Liver (tissue), 9 donors: ENCODE measurements around the gene SHH. TPM values are rescaled to one million over a fixed set of nuclear protein-coding genes. Genes with fewer than 3 reads are reported as not detected.
A peak's percentile ranks its signal among the peaks of the same experiment; 100 is the strongest.

Experiments used
- DNase-seq: peaks from one replicate; pipeline ENCODE4 v3.0.0-alpha.2; 2017; ENCODE audit warnings: low spot score
- H3K27ac ChIP-seq, 2 donors: one replicate each; pipeline ENCODE4 v1.7.0; 2013; ENCODE audit warnings: inconsistent platforms in 2 of 2, low read length in 2 of 2, control low read depth in 1 of 2, low read depth in 1 of 2, mild to moderate bottlenecking in 1 of 2
- H3K27me3 ChIP-seq, 4 donors: one replicate each; pipeline versions ENCODE4 v1.6.1 to v1.7.0; 2013; ENCODE audit warnings: low read length in 3 of 4, inconsistent platforms in 1 of 4, mild to moderate bottlenecking in 1 of 4, moderate library complexity in 1 of 4; ENCODE audit not compliant: control insufficient read depth in 4 of 4, insufficient read depth in 4 of 4
- H3K36me3 ChIP-seq, 4 donors: one replicate each; pipeline versions ENCODE4 v1.6.1 to v1.7.0; 2013; ENCODE audit warnings: low read length in 3 of 4, mild to moderate bottlenecking in 3 of 4, low read depth in 1 of 4, moderate library complexity in 1 of 4; ENCODE audit not compliant: control insufficient read depth in 4 of 4, insufficient read depth in 3 of 4
- H3K4me1 ChIP-seq, 4 donors: one replicate each; pipeline versions ENCODE4 v1.6.1 to v1.7.0; 2013; ENCODE audit warnings: low read length in 3 of 4, mild to moderate bottlenecking in 3 of 4, moderate library complexity in 1 of 4; ENCODE audit not compliant: control insufficient read depth in 4 of 4, insufficient read depth in 4 of 4
- H3K4me3 ChIP-seq, 3 donors: one replicate each; pipeline versions ENCODE4 v1.6.1 to v1.7.0; 2013; ENCODE audit warnings: low read length in 3 of 3, control low read depth in 1 of 3, low read depth in 1 of 3, mild to moderate bottlenecking in 1 of 3
- H3K9ac ChIP-seq, 2 donors: one replicate each; pipeline ENCODE4 v1.7.0; 2013; ENCODE audit warnings: low read length in 2 of 2, mild to moderate bottlenecking in 2 of 2, moderate library complexity in 2 of 2, control low read depth in 1 of 2, low read depth in 1 of 2
- H3K9me3 ChIP-seq, 4 donors: one replicate each; pipeline versions ENCODE4 v1.6.1 to v1.7.0; 2013; ENCODE audit warnings: low read length in 3 of 4; ENCODE audit not compliant: control insufficient read depth in 4 of 4
- ATF3 ChIP-seq: IDR thresholded peaks from 2 replicates; pipeline ENCODE4 v1.6.1; 2016; ENCODE audit warnings: antibody characterized with exemption
- CTCF ChIP-seq: fragments of 150-350 bp; IDR thresholded peaks from 2 replicates; pipeline ENCODE4 v1.5.1; 2017; ENCODE audit warnings: improper control_type of control experiment, low read depth, low read length; ENCODE audit not compliant: missing input control
- EGR1 ChIP-seq, 2 donors: IDR thresholded peaks; 2 replicates each; pipeline ENCODE4 v1.6.1; 2016 to 2018; ENCODE audit warnings: antibody characterized with exemption in 2 of 2, low read depth in 2 of 2
- FOXA1 ChIP-seq: IDR thresholded peaks from 2 replicates; pipeline ENCODE4 v1.6.1; 2016; ENCODE audit warnings: antibody characterized with exemption
- FOXA2 ChIP-seq: IDR thresholded peaks from 2 replicates; pipeline ENCODE4 v1.6.1; 2016; ENCODE audit warnings: antibody characterized with exemption
- GABPA ChIP-seq, 2 donors: IDR thresholded peaks in 1 of 2; conservative IDR thresholded peaks in 1 of 2; 2 replicates each; pipeline ENCODE4 v1.6.1; 2016; ENCODE audit warnings: antibody characterized with exemption in 2 of 2, mild to moderate bottlenecking in 1 of 2, moderate library complexity in 1 of 2
- HNF4A ChIP-seq, 2 donors: conservative IDR thresholded peaks; 2 replicates each; pipeline ENCODE4 v1.6.1; 2016; ENCODE audit warnings: antibody characterized with exemption in 2 of 2, mild to moderate bottlenecking in 2 of 2
- HNF4G ChIP-seq: IDR thresholded peaks from 2 replicates; pipeline ENCODE4 v1.6.1; 2016; ENCODE audit warnings: antibody characterized with exemption
- JUND ChIP-seq, 2 donors: IDR thresholded peaks; 2 replicates each; pipeline ENCODE4 v1.6.1; 2016; ENCODE audit warnings: antibody characterized with exemption in 2 of 2
- MAX ChIP-seq: IDR thresholded peaks from 2 replicates; pipeline ENCODE4 v1.6.1; 2016; ENCODE audit warnings: antibody characterized with exemption
- NR2F2 ChIP-seq: IDR thresholded peaks from 2 replicates; pipeline ENCODE4 v1.6.1; 2016; ENCODE audit warnings: antibody characterized with exemption
- RAD21 ChIP-seq, 2 donors: IDR thresholded peaks; 2 replicates each; pipeline ENCODE4 v1.6.1; 2016; ENCODE audit warnings: antibody characterized with exemption in 2 of 2, mild to moderate bottlenecking in 2 of 2
- REST ChIP-seq: IDR thresholded peaks from 2 replicates; pipeline ENCODE4 v1.6.1; 2016; ENCODE audit warnings: antibody characterized with exemption, mild to moderate bottlenecking
- RXRA ChIP-seq, 2 donors: IDR thresholded peaks; 2 replicates each; pipeline ENCODE4 v1.6.1; 2017 to 2018; ENCODE audit warnings: antibody characterized with exemption in 2 of 2, mild to moderate bottlenecking in 1 of 2
- SP1 ChIP-seq: IDR thresholded peaks from 2 replicates; pipeline ENCODE4 v1.6.1; 2018; ENCODE audit warnings: antibody characterized with exemption, mild to moderate bottlenecking
- TAF1 ChIP-seq: conservative IDR thresholded peaks from 2 replicates; pipeline ENCODE4 v1.6.1; 2016; ENCODE audit warnings: antibody characterized with exemption, mild to moderate bottlenecking
- YY1 ChIP-seq: IDR thresholded peaks from 2 replicates; pipeline ENCODE4 v1.6.1; 2016; ENCODE audit warnings: antibody characterized with exemption, mild to moderate bottlenecking
- ZBTB33 ChIP-seq: IDR thresholded peaks from 2 replicates; pipeline ENCODE4 v1.6.1; 2016; ENCODE audit warnings: antibody characterized with exemption
- WGBS: extraction: QIAGEN DNeasy Blood & Tissue Kit; methylation state at CpG from one replicate; pipeline ENCODE4 v1.1.7; 2013; 5-methylcytosine and 5-hydroxymethylcytosine counted together
- polyA plus RNA-seq, 2 donors: library from polyadenylated mRNA; stranded (reverse) in 1 of 2; unstranded in 1 of 2; fragments of 200-250 nt in 1 of 2; fragments of >200 nt in 1 of 2; fragmentation: Nextera tagmentation in 1 of 2; extraction: Ambion mirVana in 1 of 2; gene quantifications; one replicate each; pipeline versions ENCODE4 v1.2.1 to v1.2.3, GENCODE V29; 2013 to 2015
- total RNA-seq, 2 donors: library from RNA; depleted of rRNA; stranded (reverse); fragments of >200 nt; gene quantifications; one replicate each; pipeline ENCODE4 v1.2.3, GENCODE V29; 2014
- donor health status: healthy.
- donor health status: healthy.
- donor health status: healthy.
- donor health status: healthy.
- donor health status: healthy.

The SHH gene
- total and polyA plus RNA-seq, 4 donors: 3.9 to 10.0 (median 5.2) TPM

- WGBS: 5% methylated on average over 33 of the region's 33 CpGs
- no peaks in the 10 kb centered on the region for H3K9me3 ChIP-seq
- DNase-seq: peak; percentile 67
- peak overlapping the region; percentile 93 to 99 for H3K27ac ChIP-seq
- H3K4me1 ChIP-seq: peaks cover 10 to 77% (median 34%) of the 10 kb centered on the region in 4 donors
- H3K4me3 ChIP-seq: peak overlapping the region; percentile 66 to 81 (median 80)
- H3K27me3 ChIP-seq: no peaks in the 10 kb centered on the region
- TF ChIP-seq RAD21 (IDR thresholded peaks at IDR 0.05): peak; percentile 13 to 43
- peak; percentile 81 to 86 for TF ChIP-seq JUND (IDR thresholded peaks at IDR 0.05)
- TF ChIP-seq GABPA (IDR thresholded peaks at IDR 0.05 in 1 of 2, conservative IDR thresholded peaks at IDR 0.05 in 1 of 2): no peak
- peak; percentile 62 for TF ChIP-seq TAF1
- peak; percentile 78 to 83 for TF ChIP-seq HNF4A (conservative IDR thresholded peaks at IDR 0.05)
- peak; percentile 65 for TF ChIP-seq YY1
- peak; percentile 53 for TF ChIP-seq ATF3
- peak; percentile 79 for TF ChIP-seq ZBTB33
- TF ChIP-seq MAX: peak; percentile 83
- peak; percentile 28 to 78 for TF ChIP-seq EGR1 (IDR thresholded peaks at IDR 0.05; ENCODE audit: low read depth in 2 of 2)
- TF ChIP-seq NR2F2: peak; percentile 71
- peak; percentile 95 to 96 for TF ChIP-seq RXRA (IDR thresholded peaks at IDR 0.05)
- peak; percentile 24 for TF ChIP-seq REST
- no peak for TF ChIP-seq CTCF
- TF ChIP-seq HNF4G: peak; percentile 59
- no peak for TF ChIP-seq FOXA1
- TF ChIP-seq FOXA2: peak; percentile 13
- TF ChIP-seq SP1: peak; percentile 91
- H3K9ac ChIP-seq: peak overlapping the region; percentile 41 to 74
- peaks cover 0 to 6% (median under 1%) of the 10 kb centered on the region in 4 donors for H3K36me3 ChIP-seq
Observed at GRCh38 chr7:155807789-155808548, 4.3 kb downstream of the SHH start.
